Upper lobe of left lung (tissue), 6 donors: Measurements from ENCODE around the gene PLPP7. TPM values are rescaled to one million over a fixed set of nuclear protein-coding genes. Genes with fewer than 3 reads are reported as not detected.
"Not testable (repeated sequence)": the region's sequence is repeated elsewhere in the genome, so short reads cannot be mapped to it uniquely, and the experiment has no call there.

Experiments
- ATAC-seq, 2 donors: fragments of 200-7000 bp; cut with Tn5 transposase; one replicate each; pipeline ENCODE4 v1.9.1; 2022; ENCODE audit warnings: mild to moderate bottlenecking in 2 of 2, moderate library complexity in 2 of 2; ENCODE audit not compliant: low FRiP score in 2 of 2
- DNase-seq, 2 donors: peaks; one replicate each; pipeline ENCODE4 v3.0.0-alpha.2; 2019 to 2020
- H3K27ac ChIP-seq, 4 donors: fragments of 200-600 bp; sonication (generic); one replicate each; pipeline ENCODE4 v1.5.1; 2016 to 2019
- H3K27me3 ChIP-seq, 4 donors: fragments of 200-600 bp; sonication (generic); one replicate each; pipeline ENCODE4 v1.5.1; 2017 to 2019
- H3K36me3 ChIP-seq, 4 donors: fragments of 200-600 bp; sonication (generic); one replicate each; pipeline ENCODE4 v1.5.1; 2016 to 2019
- H3K4me1 ChIP-seq, 4 donors: fragments of 200-600 bp; sonication (generic); one replicate each; pipeline ENCODE4 v1.5.1; 2018 to 2019
- H3K4me3 ChIP-seq, 4 donors: fragments of 200-600 bp; sonication (generic); one replicate each; pipeline ENCODE4 v1.5.1; 2017 to 2019; ENCODE audit warnings: mild to moderate bottlenecking in 2 of 4, moderate library complexity in 1 of 4
- H3K9me3 ChIP-seq, 4 donors: fragments of 200-600 bp; sonication (generic); one replicate each; pipeline ENCODE4 v1.5.1; 2018 to 2019
- EP300 ChIP-seq, 4 donors: sonication (generic); formaldehyde crosslinking; IDR thresholded peaks; one replicate each; pipeline ENCODE4 v1.5.1; 2017; ENCODE audit warnings: antibody characterized with exemption in 4 of 4, control low read depth in 2 of 4
- POLR2A ChIP-seq, 4 donors: fragments of 450-650 bp; IDR thresholded peaks; one replicate each; pipeline ENCODE4 v1.5.1; 2016 to 2017; ENCODE audit warnings: antibody characterized with exemption in 4 of 4, mild to moderate bottlenecking in 2 of 4
- POLR2AphosphoS5 ChIP-seq, 2 donors: sonication (generic); formaldehyde crosslinking; IDR thresholded peaks; one replicate each; pipeline ENCODE4 v1.5.1; 2017; ENCODE audit warnings: antibody characterized with exemption in 2 of 2
- WGBS, 2 donors: methylation state at CpG; one replicate each; pipeline ENCODE4 v1.1.5; 2017 to 2018; 5-methylcytosine and 5-hydroxymethylcytosine counted together
- total RNA-seq, 6 donors: library from RNA; depleted of rRNA in 4 of 6; stranded (reverse); fragments of >200 nt in 4 of 6; gene quantifications; one replicate each; pipeline versions ENCODE4 v1.1.0 to v1.2.1, GENCODE V29; 2016 to 2021
- TF ChIP-seq, protein P1 (sequence below), 6 experiments: fragments of 450-650 bp in 4 of 6; fragments of 200-600 bp in 2 of 6; sonication (generic) in 2 of 6; IDR thresholded peaks; one replicate each; pipeline ENCODE4 v1.5.1; 2016 to 2019; ENCODE audit warnings: antibody characterized with exemption in 6 of 6
- donor health status: DM: no; HTN: no; CAD: no; lungs with moderate emphysema.
- donor health status: DM: no; HTN: yes; CAD: no; lungs with severe emphysema.

The PLPP7 gene
- total RNA-seq: 1 to 10 TPM in 4 of 6 donors, under 1 TPM in 2; 0.76 to 3.2 (median 1.6) TPM

DNA sequence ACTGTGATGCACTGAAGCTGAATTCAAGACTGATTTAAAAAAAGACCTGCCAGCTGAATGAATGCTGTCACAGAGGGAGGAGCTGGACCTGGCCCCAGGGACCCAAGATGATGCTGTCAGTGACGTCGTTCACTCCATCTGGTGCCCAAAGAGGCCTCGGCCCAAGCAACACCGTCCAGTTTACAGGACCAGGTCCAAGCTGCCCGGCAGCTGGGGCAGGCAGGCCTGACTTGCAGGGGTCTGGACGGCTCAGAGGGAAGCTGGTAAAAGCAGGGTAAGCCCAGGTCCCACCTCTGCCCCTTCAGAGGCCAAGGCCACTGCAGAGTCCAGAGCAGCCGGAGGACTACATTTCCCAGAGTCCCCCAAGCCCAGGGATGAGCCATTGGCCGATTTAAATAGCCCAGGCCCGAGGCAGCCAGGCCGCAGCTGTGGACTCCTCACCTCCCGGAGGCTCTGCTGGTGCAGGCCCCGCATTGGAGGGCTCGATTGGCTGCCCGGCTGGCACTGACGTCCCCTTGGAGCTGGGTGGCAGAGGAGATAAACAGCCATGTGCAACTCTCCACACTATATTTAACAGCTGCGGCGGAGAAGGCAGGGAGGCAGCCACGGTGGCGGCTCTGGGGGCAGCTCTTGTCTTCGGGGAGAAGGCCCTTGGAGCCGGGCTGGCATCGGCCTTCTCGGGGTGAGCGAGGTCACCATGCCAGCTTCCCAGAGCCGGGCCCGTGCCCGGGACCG is at the start of gene PLPP7:
Gene PLPP7 (plus strand): TSS at position 423 of the 735 bp plus-strand sequence. CDS start 275 bp downstream, at position 698.
- DNase-seq (peak in 1 of 2 donors; percentile 85), ATAC-seq (peak; percentile 58 to 94)
- Histone ChIP-seq H3K4me1 (no peaks in the 10 kb centered on the region), H3K36me3 (no peaks in the 10 kb centered on the region), H3K27me3 (no peaks in the 10 kb centered on the region), H3K9me3 (no peaks in the 10 kb centered on the region), H3K27ac (peak within 1 kb of the TSS in 3 of 4 donors; percentile 33 to 64 (median 48)), H3K4me3 (peak within 1 kb of the TSS in 3 of 4 donors; percentile 27 to 43 (median 35))
- TF ChIP-seq POLR2AphosphoS5 (IDR thresholded peaks at IDR 0.05) (no peak), POLR2A (IDR thresholded peaks at IDR 0.05) (no peak), EP300 (IDR thresholded peaks at IDR 0.05) (no peak)
- WGBS, 2 donors: 79% methylated on average over 20 of the region's 28 CpGs; no CpG with 5 or more reads in 1 of the 2 donors

DNA sequence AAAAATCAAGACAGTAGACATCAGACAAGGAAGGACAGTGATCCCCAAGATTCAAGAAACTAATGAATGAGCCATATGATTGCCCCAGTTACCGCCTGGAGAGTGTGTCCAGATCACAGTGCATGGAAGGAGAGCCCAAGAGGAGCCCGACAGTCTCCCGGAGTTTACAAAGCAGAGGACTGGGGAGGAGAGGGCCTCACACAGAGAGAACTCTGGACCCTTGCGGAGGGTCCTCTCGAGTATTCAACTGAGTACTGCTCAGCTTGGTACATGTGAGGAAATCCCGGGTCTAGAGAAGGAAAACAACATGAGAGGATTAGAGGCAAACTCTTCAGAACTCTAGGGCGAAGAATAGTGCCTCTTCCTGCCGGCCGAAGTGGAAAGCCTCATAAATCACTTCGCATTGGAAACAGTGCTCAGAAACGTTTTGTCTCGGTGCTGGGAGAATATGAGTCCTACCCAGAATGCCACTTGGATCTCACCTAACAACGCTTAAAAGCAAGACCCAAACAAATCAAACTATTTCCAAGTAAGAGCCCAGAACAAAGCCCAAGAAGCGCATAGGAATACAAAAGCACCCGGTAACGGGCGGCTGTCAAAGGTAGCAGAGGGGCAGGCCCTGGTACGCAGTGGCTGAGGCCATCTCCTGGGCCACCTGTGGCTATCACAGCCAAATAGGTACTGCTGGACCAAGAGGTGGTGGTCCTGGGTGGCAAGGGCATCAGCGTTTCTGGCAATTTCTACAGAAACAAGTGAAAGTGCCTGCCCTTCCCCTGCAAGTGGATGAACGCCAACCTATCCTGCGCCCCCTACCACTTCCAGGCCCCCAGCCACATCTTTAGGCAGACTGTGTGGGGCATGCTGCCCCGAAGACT is 49.2 kb upstream of the PLPP7 start:
- DNase-seq (no peak), ATAC-seq (no peak)
- Histone ChIP-seq H3K4me1 (peaks cover 20 to 28% (median 25%) of the 10 kb centered on the region in 4 donors), H3K9me3 (no peaks in the 10 kb centered on the region), H3K36me3 (peaks cover 0 to 4% (median 0%) of the 10 kb centered on the region in 4 donors), H3K4me3 (no peak overlapping the region), H3K27ac (no peak overlapping the region), H3K27me3 (no peaks in the 10 kb centered on the region)
- TF ChIP-seq POLR2AphosphoS5 (IDR thresholded peaks at IDR 0.05): no peak
- no peak for TF ChIP-seq POLR2A (IDR thresholded peaks at IDR 0.05)
- no peak for TF ChIP-seq EP300 (IDR thresholded peaks at IDR 0.05)
- TF ChIP-seq, protein P1, sequence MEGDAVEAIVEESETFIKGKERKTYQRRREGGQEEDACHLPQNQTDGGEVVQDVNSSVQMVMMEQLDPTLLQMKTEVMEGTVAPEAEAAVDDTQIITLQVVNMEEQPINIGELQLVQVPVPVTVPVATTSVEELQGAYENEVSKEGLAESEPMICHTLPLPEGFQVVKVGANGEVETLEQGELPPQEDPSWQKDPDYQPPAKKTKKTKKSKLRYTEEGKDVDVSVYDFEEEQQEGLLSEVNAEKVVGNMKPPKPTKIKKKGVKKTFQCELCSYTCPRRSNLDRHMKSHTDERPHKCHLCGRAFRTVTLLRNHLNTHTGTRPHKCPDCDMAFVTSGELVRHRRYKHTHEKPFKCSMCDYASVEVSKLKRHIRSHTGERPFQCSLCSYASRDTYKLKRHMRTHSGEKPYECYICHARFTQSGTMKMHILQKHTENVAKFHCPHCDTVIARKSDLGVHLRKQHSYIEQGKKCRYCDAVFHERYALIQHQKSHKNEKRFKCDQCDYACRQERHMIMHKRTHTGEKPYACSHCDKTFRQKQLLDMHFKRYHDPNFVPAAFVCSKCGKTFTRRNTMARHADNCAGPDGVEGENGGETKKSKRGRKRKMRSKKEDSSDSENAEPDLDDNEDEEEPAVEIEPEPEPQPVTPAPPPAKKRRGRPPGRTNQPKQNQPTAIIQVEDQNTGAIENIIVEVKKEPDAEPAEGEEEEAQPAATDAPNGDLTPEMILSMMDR (IDR thresholded peaks at IDR 0.05): no peak
- WGBS, 2 donors: 72 to 75% methylated on average over 20 to 22 of the region's 22 CpGs

DNA sequence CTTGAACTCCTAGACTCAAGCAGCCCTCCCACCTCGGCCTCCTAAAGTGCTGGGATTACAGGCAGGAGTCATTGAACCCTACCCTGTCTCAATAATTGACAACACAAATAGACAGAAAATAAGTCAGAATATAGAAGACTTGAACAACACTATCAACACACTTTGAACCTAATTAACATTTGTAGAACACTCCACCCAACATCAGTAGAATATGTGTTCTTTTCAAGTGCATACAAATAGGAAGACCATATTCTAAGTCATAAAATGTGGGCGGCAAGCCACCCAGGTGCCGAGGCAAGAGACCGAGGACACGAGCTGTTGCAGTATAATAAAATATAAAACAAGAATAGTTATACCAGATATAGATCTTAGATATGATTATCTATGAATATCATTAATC is 45.2 kb upstream of the PLPP7 start:
- ATAC-seq, DNase-seq, H3K27ac ChIP-seq: not testable (repeated sequence)

DNA sequence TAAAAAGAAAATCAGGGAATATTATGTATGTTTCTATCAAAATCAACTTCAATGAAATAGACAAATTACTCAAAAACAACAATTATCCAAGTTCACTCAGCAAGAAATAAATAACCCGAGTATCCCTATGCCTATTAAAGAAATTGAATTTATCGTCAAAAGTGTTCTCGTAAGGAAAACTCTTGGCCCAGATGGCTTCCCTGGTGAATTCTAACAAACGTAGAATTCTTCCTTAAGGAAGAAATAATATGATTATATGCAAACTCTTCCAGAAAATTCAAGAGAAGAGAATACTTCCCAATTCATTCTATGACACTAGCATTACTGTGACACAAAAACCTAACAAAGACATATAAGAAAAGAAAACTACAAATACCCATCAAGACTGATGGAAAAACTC is 42.9 kb upstream of the PLPP7 start:
- TF ChIP-seq POLR2AphosphoS5 (IDR thresholded peaks at IDR 0.05) (no peak), POLR2A (IDR thresholded peaks at IDR 0.05) (no peak), EP300 (IDR thresholded peaks at IDR 0.05) (no peak)
- TF ChIP-seq, protein P1 (IDR thresholded peaks at IDR 0.05): no peak
- WGBS, 2 donors: 91 to 92% methylated on average over 4 of the region's 4 CpGs
- Histone ChIP-seq H3K9me3 (no peaks in the 10 kb centered on the region), H3K4me3 (no peak overlapping the region), H3K4me1 (no peaks in the 10 kb centered on the region), H3K36me3 (no peaks in the 10 kb centered on the region), H3K27me3 (no peaks in the 10 kb centered on the region), H3K27ac (no peak overlapping the region)
- ATAC-seq (no peak), DNase-seq (no peak)

More for the DNA sequence above, 45.2 kb upstream of the PLPP7 start:
- H3K36me3 ChIP-seq, H3K4me3 ChIP-seq, H3K4me1 ChIP-seq, H3K27me3 ChIP-seq, H3K9me3 ChIP-seq: not testable (repeated sequence)
- 95 to 97% methylated on average over 5 of the region's 5 CpGs for WGBS, 2 donors

DNA sequence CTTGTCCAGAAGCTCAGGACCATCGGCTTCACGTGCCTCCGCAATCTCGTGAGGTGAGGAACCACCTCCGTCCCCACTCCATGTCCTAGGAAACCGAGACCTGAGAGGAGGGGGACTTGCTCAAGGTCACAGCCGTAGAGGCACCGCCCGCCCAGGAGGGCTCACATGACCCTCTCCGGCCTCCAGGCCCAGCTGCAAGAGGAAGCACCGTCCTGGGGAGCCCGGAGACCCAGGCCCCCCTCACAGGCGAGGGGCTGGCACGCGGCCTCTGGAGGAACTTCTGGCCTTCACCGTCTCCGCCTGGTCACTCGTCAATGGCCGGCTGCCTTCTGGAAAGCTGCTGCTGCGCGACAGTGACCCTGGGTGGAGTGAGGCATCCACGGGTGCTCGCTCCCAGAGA is 37.4 kb upstream of the PLPP7 start:
- WGBS, 2 donors: 60 to 80% methylated on average over 1 to 18 of the region's 23 CpGs
- TF ChIP-seq POLR2AphosphoS5 (IDR thresholded peaks at IDR 0.05): no peak
- TF ChIP-seq POLR2A (IDR thresholded peaks at IDR 0.05): no peak
- TF ChIP-seq EP300 (IDR thresholded peaks at IDR 0.05): no peak
- TF ChIP-seq, protein P1 (IDR thresholded peaks at IDR 0.05): no peak
- Histone ChIP-seq H3K9me3 (no peaks in the 10 kb centered on the region), H3K36me3 (no peaks in the 10 kb centered on the region), H3K4me1 (peaks cover 18 to 47% (median 31%) of the 10 kb centered on the region in 4 donors), H3K4me3 (peak overlapping the region in 3 of 4 donors; percentile 26 to 43 (median 42)), H3K27me3 (no peaks in the 10 kb centered on the region), H3K27ac (peak overlapping the region; percentile 43 to 87 (median 75))
- ATAC-seq: peak in 1 of 2 donors; percentile 2
- DNase-seq: peak in 1 of 2 donors; percentile 75
